CD8-positive, alpha-beta memory T cell (primary cell): ENCODE data around the gene ANP32D. TPM values are rescaled to one million over a fixed set of nuclear protein-coding genes. Genes with fewer than 3 reads are reported as not detected.
"Not testable (repeated sequence)": the region's sequence is repeated elsewhere in the genome, so short reads cannot be mapped to it uniquely, and the experiment has no call there.

ENCODE experiments used
- CTCF ChIA-PET: fragments of 350-600 bp; sonication (Branson Sonifier 250); formaldehyde crosslinking; loops from one replicate; lab custom pipeline; 2021; ENCODE audit warnings: antibody characterized with exemption; lab: Charles Lee
- POLR2A ChIA-PET: fragments of 350-600 bp; sonication (Branson Sonifier 250); formaldehyde crosslinking; loops from one replicate; lab custom pipeline; 2021; ENCODE audit warnings: antibody characterized with exemption; lab: Charles Lee
- DNase-seq, 5 donors: peaks; one replicate each; pipeline versions ENCODE4 v3.0.0 to v3.0.0-alpha.2; 2020 to 2022; ENCODE audit warnings: mixed read lengths in 1 of 5
- H3K27ac ChIP-seq: one replicate; pipeline ENCODE4 v1.7.0; 2013; ENCODE audit warnings: low read depth, mild to moderate bottlenecking, low read length, moderate library complexity
- H3K27me3 ChIP-seq: 2 replicates; pipeline ENCODE4 v1.7.0; 2013; ENCODE audit warnings: low read length, mild to moderate bottlenecking; ENCODE audit not compliant: insufficient read depth, poor library complexity, severe bottlenecking
- H3K36me3 ChIP-seq: 2 replicates; pipeline ENCODE4 v1.7.0; 2013; ENCODE audit warnings: mild to moderate bottlenecking, low read length, moderate library complexity; ENCODE audit not compliant: insufficient read depth
- H3K4me1 ChIP-seq: 2 replicates; pipeline ENCODE4 v1.7.0; 2013; ENCODE audit warnings: mild to moderate bottlenecking, low read length, moderate library complexity; ENCODE audit not compliant: insufficient read depth
- H3K4me3 ChIP-seq: 2 replicates; pipeline ENCODE4 v1.7.0; 2013; ENCODE audit warnings: mild to moderate bottlenecking, low read length
- H3K9me3 ChIP-seq: 2 replicates; pipeline ENCODE4 v1.7.0; 2013; ENCODE audit warnings: mild to moderate bottlenecking, low read length
- H3K27ac Mint-ChIP-seq, 8 donors: one replicate each; pipeline ENCODE4 v1.8.0; 2020 to 2021; ENCODE audit warnings: mixed read lengths in 8 of 8, mild to moderate bottlenecking in 6 of 8, inconsistent platforms in 3 of 8, moderate library complexity in 3 of 8
- H3K27me3 Mint-ChIP-seq, 2 donors: one replicate each; pipeline ENCODE4 v1.8.0; 2020 to 2021; ENCODE audit warnings: mixed read lengths in 2 of 2, mild to moderate bottlenecking in 1 of 2, moderate library complexity in 1 of 2
- H3K36me3 Mint-ChIP-seq, 3 donors: one replicate each; pipeline ENCODE4 v1.8.0; 2020 to 2021; ENCODE audit warnings: mixed read lengths in 3 of 3, inconsistent platforms in 1 of 3, mild to moderate bottlenecking in 1 of 3
- H3K4me1 Mint-ChIP-seq, 3 donors: one replicate each; pipeline ENCODE4 v1.8.0; 2020 to 2021; ENCODE audit warnings: mixed read lengths in 3 of 3, inconsistent platforms in 1 of 3, mild to moderate bottlenecking in 1 of 3
- H3K4me3 Mint-ChIP-seq, 7 donors: one replicate each; pipeline ENCODE4 v1.8.0; 2020 to 2021; ENCODE audit warnings: mixed read lengths in 7 of 7, mild to moderate bottlenecking in 6 of 7, moderate library complexity in 4 of 7, inconsistent platforms in 2 of 7
- H3K9me3 Mint-ChIP-seq, 5 donors: one replicate each; pipeline ENCODE4 v1.8.0; 2020 to 2022; ENCODE audit warnings: mixed read lengths in 5 of 5, mild to moderate bottlenecking in 3 of 5, moderate library complexity in 2 of 5, inconsistent platforms in 1 of 5
- polyA plus RNA-seq: library from polyadenylated mRNA; unstranded; fragments of 300-500 nt; fragmentation: Illumina TruSeq; gene quantifications from one replicate; pipeline ENCODE4 v1.2.3, GENCODE V29; 2021
- total RNA-seq, 2 experiments: library from RNA; stranded (reverse); gene quantifications; one replicate each; pipeline ENCODE4 v1.2.3, GENCODE V29; 2021

The ANP32D gene
- total and polyA plus RNA-seq, 3 experiments from 2014 or later, result not detected

- CTCF ChIA-PET, result no interaction called here
Measured at GRCh38 chr12:48447755-48448154, 24.6 kb upstream of the ANP32D start.

GRCh38 chr12:48451372-48451771 is 21.0 kb upstream of the ANP32D start:
- no peak for DNase-seq
- no peaks in the 10 kb centered on the region for H3K27me3 ChIP-seq
- Mint-ChIP-seq H3K27ac (no peak overlapping the region), H3K4me1 (no peaks in the 10 kb centered on the region), H3K27me3 (peaks cover 6 to 25% of the 10 kb centered on the region in 2 donors), H3K9me3 (peaks cover 5 to 14% (median 8%) of the 10 kb centered on the region in 5 donors), H3K36me3 (peaks cover 0 to 13% (median 4%) of the 10 kb centered on the region in 3 donors), H3K4me3 (no peak overlapping the region)
- H3K9me3 ChIP-seq, result no peaks in the 10 kb centered on the region
- no peaks in the 10 kb centered on the region for H3K36me3 ChIP-seq
- ChIA-PET POLR2A (no interaction called here), CTCF (no interaction called here)
- H3K27ac ChIP-seq, result no peak overlapping the region
- H3K4me1 ChIP-seq, result no peaks in the 10 kb centered on the region
- no peak overlapping the region for H3K4me3 ChIP-seq

More at GRCh38 chr12:48447755-48448154, 24.6 kb upstream of the ANP32D start:
- H3K27me3 ChIP-seq, result no peaks in the 10 kb centered on the region
- Mint-ChIP-seq H3K4me1 (peaks cover 0 to 5% (median 2%) of the 10 kb centered on the region in 3 donors), H3K27ac (no peak overlapping the region), H3K4me3 (no peak overlapping the region), H3K9me3 (peaks cover 5 to 14% (median 8%) of the 10 kb centered on the region in 5 donors), H3K36me3 (peaks cover 0 to 13% (median 4%) of the 10 kb centered on the region in 3 donors), H3K27me3 (peaks cover 10 to 55% of the 10 kb centered on the region in 2 donors)
- H3K36me3 ChIP-seq, result no peaks in the 10 kb centered on the region
- H3K27ac ChIP-seq, result no peak overlapping the region
- no peak for DNase-seq
- H3K4me1 ChIP-seq, result peaks cover 9% of the 10 kb centered on the region
- no peak overlapping the region for H3K4me3 ChIP-seq
- POLR2A ChIA-PET, result no interaction called here
- no peaks in the 10 kb centered on the region for H3K9me3 ChIP-seq

GRCh38 chr12:48452961-48453360 is 19.4 kb upstream of the ANP32D start:
- H3K27ac Mint-ChIP-seq, POLR2A ChIA-PET, H3K4me3 ChIP-seq, DNase-seq, H3K4me1 ChIP-seq, H3K27me3 ChIP-seq, H3K9me3 ChIP-seq, H3K4me3 Mint-ChIP-seq, H3K27ac ChIP-seq, H3K36me3 ChIP-seq, H3K4me1 Mint-ChIP-seq: not testable (repeated sequence)
- Mint-ChIP-seq H3K36me3 (peaks cover 0 to 13% (median 4%) of the 10 kb centered on the region in 3 donors), H3K27me3 (peaks cover 3 to 28% of the 10 kb centered on the region in 2 donors), H3K9me3 (peaks cover 5 to 14% (median 8%) of the 10 kb centered on the region in 5 donors)
- CTCF ChIA-PET, result interaction anchor here (1.2 kb wide), 1 partner anchor 166 kb away, joined by 3 read pairs; no protein-coding TSS in a partner anchor

- ChIA-PET CTCF (interaction anchor here (0.9 to 1.8 kb wide), 4 partner anchors 8 to 288 kb away, joined by 3 to 5 read pairs (median 3); no protein-coding TSS in a partner anchor), POLR2A (no interaction called here)
- H3K4me1 ChIP-seq, result no peaks in the 10 kb centered on the region
- no peaks in the 10 kb centered on the region for H3K4me1 Mint-ChIP-seq
- no peak overlapping the region for H3K27ac Mint-ChIP-seq
- no peak overlapping the region for H3K4me3 ChIP-seq
- no peak overlapping the region for H3K27ac ChIP-seq
- H3K27me3 Mint-ChIP-seq, result peaks cover 14 to 36% of the 10 kb centered on the region in 2 donors
- no peaks in the 10 kb centered on the region for H3K27me3 ChIP-seq
- H3K36me3 ChIP-seq, result no peaks in the 10 kb centered on the region
- peak in 2 of 5 donors; percentile 26 to 38 for DNase-seq
- H3K9me3 Mint-ChIP-seq, result peaks cover 5 to 6% (median 6%) of the 10 kb centered on the region in 5 donors
- no peaks in the 10 kb centered on the region for H3K9me3 ChIP-seq
- no peak overlapping the region for H3K4me3 Mint-ChIP-seq
- peaks cover 0 to 10% (median 2%) of the 10 kb centered on the region in 3 donors for H3K36me3 Mint-ChIP-seq
Measured at GRCh38 chr12:48454667-48455066, 17.7 kb upstream of the ANP32D start.

- no peak for DNase-seq
- ChIA-PET POLR2A (no interaction called here), CTCF (interaction anchor here (0.6 to 1.8 kb wide), 5 partner anchors 9 to 289 kb away, joined by 3 to 5 read pairs (median 3); no protein-coding TSS in a partner anchor)
- no peaks in the 10 kb centered on the region for H3K9me3 ChIP-seq
- Mint-ChIP-seq H3K27ac (no peak overlapping the region), H3K36me3 (peaks cover 0 to 6% (median 0%) of the 10 kb centered on the region in 3 donors), H3K4me3 (no peak overlapping the region), H3K27me3 (peaks cover 14 to 36% of the 10 kb centered on the region in 2 donors), H3K9me3 (peaks cover under 1 to 3% (median 2%) of the 10 kb centered on the region in 5 donors), H3K4me1 (no peaks in the 10 kb centered on the region)
- no peak overlapping the region for H3K4me3 ChIP-seq
- H3K27ac ChIP-seq, result no peak overlapping the region
- no peaks in the 10 kb centered on the region for H3K27me3 ChIP-seq
- no peaks in the 10 kb centered on the region for H3K4me1 ChIP-seq
- no peaks in the 10 kb centered on the region for H3K36me3 ChIP-seq
Measured at GRCh38 chr12:48455116-48455515, 17.2 kb upstream of the ANP32D start.

GRCh38 chr12:48459259-48459658 is 13.1 kb upstream of the ANP32D start:
- Mint-ChIP-seq H3K4me1 (no peaks in the 10 kb centered on the region), H3K27ac (peak overlapping the region in 1 of 8 donors; percentile 34), H3K27me3 (peaks cover 16 to 62% of the 10 kb centered on the region in 2 donors), H3K4me3 (no peak overlapping the region), H3K9me3 (peaks cover 0 to 1% (median 0%) of the 10 kb centered on the region in 5 donors), H3K36me3 (no peaks in the 10 kb centered on the region)
- Histone ChIP-seq H3K4me3 (no peak overlapping the region), H3K27me3 (no peaks in the 10 kb centered on the region), H3K27ac (no peak overlapping the region), H3K9me3 (no peaks in the 10 kb centered on the region), H3K36me3 (no peaks in the 10 kb centered on the region), H3K4me1 (no peaks in the 10 kb centered on the region)
- ChIA-PET POLR2A (no interaction called here), CTCF (no interaction called here)
- DNase-seq, result no peak

GRCh38 chr12:48469027-48469426 is 3.3 kb upstream of the ANP32D start:
- H3K36me3 ChIP-seq, H3K4me3 Mint-ChIP-seq, H3K27ac Mint-ChIP-seq, H3K4me3 ChIP-seq, H3K27ac ChIP-seq, H3K4me1 Mint-ChIP-seq, POLR2A ChIA-PET, H3K27me3 ChIP-seq, DNase-seq, H3K9me3 ChIP-seq, H3K4me1 ChIP-seq: not testable (repeated sequence)
- Mint-ChIP-seq H3K9me3 (peaks cover 27 to 49% (median 46%) of the 10 kb centered on the region in 5 donors), H3K27me3 (peaks cover 19 to 37% of the 10 kb centered on the region in 2 donors), H3K36me3 (peaks cover 0 to 17% (median 2%) of the 10 kb centered on the region in 3 donors)
- CTCF ChIA-PET, result interaction anchor here (1.0 kb wide), 1 partner anchor 12 kb away, joined by 3 read pairs; no protein-coding TSS in a partner anchor

- no peaks in the 10 kb centered on the region for H3K4me1 ChIP-seq
- ChIA-PET CTCF (no interaction called here), POLR2A (no interaction called here)
- Mint-ChIP-seq H3K4me1 (no peaks in the 10 kb centered on the region), H3K27ac (no peak overlapping the region), H3K27me3 (peaks cover 17 to 45% of the 10 kb centered on the region in 2 donors), H3K36me3 (peaks cover 0 to 23% (median 2%) of the 10 kb centered on the region in 3 donors), H3K9me3 (peaks cover 28 to 47% (median 39%) of the 10 kb centered on the region in 5 donors), H3K4me3 (no peak overlapping the region)
- no peaks in the 10 kb centered on the region for H3K9me3 ChIP-seq
- no peaks in the 10 kb centered on the region for H3K27me3 ChIP-seq
- no peak overlapping the region for H3K27ac ChIP-seq
- no peak overlapping the region for H3K4me3 ChIP-seq
- H3K36me3 ChIP-seq, result no peaks in the 10 kb centered on the region
- DNase-seq, result no peak
Measured at GRCh38 chr12:48473061-48473460, 702 bp downstream of the ANP32D start.
